IMR-90 (cell line): ENCODE measurements around the gene PISD. TPM values are rescaled to one million over a fixed set of nuclear protein-coding genes. Genes with fewer than 3 reads are reported as not detected.

Source experiments
- ATAC-seq: fragments of 200-7000 bp; cut with Tn5 transposase; 2 replicates; pipeline ENCODE4 v1.9.1; 2020; ENCODE audit warnings: low read depth, mild to moderate bottlenecking, moderate library complexity
- BruUV-seq: library from RNA; stranded (reverse); fragments of 400-500 nt; replicated peaks from 2 replicates; lab custom pipeline; 2021; lab: Mats Ljungman, UMichigan
- CTCF ChIA-PET: fragments of 300-600 bp; formaldehyde crosslinking; extraction: SDS; loops from one replicate; lab custom pipeline; 2021; ENCODE audit warnings: antibody characterized with exemption; lab: Yijun Ruan, JAX
- POLR2A ChIA-PET: fragments of 300-600 bp; sonication (Branson Sonifier 250); formaldehyde crosslinking; loops from one replicate; lab custom pipeline; 2022; ENCODE audit warnings: antibody characterized with exemption; ENCODE audit not compliant: unreplicated experiment; lab: Charles Lee
- DNase-seq: peaks from one replicate; pipeline ENCODE4 v3.0.0; 2013
- H2AFZ ChIP-seq: replicated peaks from 2 replicates; pipeline ENCODE3; 2013; ENCODE audit warnings: low read length, mild to moderate bottlenecking; ENCODE audit not compliant: poor library complexity
- H2AK5ac ChIP-seq: 2 replicates; pipeline ENCODE4 v1.6.1; 2013; ENCODE audit warnings: low read depth, low read length, inconsistent platforms
- H2AK9ac ChIP-seq: replicated peaks from 2 replicates; pipeline ENCODE3; 2013; ENCODE audit warnings: mild to moderate bottlenecking, low read depth, low read length, moderate library complexity; ENCODE audit not compliant: poor library complexity
- H2BK120ac ChIP-seq: 2 replicates; pipeline ENCODE4 v1.6.1; 2013; ENCODE audit warnings: low read depth, low read length, inconsistent platforms
- H2BK15ac ChIP-seq: 3 replicates; pipeline ENCODE4 v1.6.1; 2013; ENCODE audit warnings: low read depth, low read length, inconsistent platforms
- H2BK20ac ChIP-seq: 2 replicates; pipeline ENCODE4 v1.6.1; 2013; ENCODE audit warnings: low read depth, mild to moderate bottlenecking, inconsistent platforms, low read length, moderate library complexity
- H2BK5ac ChIP-seq: 2 replicates; pipeline ENCODE4 v1.6.1; 2013; ENCODE audit warnings: mild to moderate bottlenecking, low read depth, low read length, inconsistent platforms; ENCODE audit not compliant: poor library complexity, severe bottlenecking
- H3K14ac ChIP-seq: replicated peaks from 2 replicates; pipeline ENCODE4 v1.6.1; 2013; ENCODE audit warnings: low read depth, low read length, inconsistent platforms
- H3K18ac ChIP-seq: 2 replicates; pipeline ENCODE4 v1.6.1; 2013; ENCODE audit warnings: low read depth, low read length, control low read depth
- H3K23ac ChIP-seq: 2 replicates; pipeline ENCODE4 v1.6.1; 2013; ENCODE audit warnings: low read depth, low read length, inconsistent platforms
- H3K27ac ChIP-seq: 2 replicates; pipeline ENCODE4 v1.5.1; 2013; ENCODE audit warnings: mild to moderate bottlenecking, control low read depth, low read length; ENCODE audit not compliant: insufficient read depth
- H3K27me3 ChIP-seq: 2 replicates; pipeline ENCODE4 v1.6.1; 2013; ENCODE audit warnings: low read length; ENCODE audit not compliant: control insufficient read depth, insufficient read depth
- H3K36me3 ChIP-seq: 2 replicates; pipeline ENCODE4 v1.6.1; 2013; ENCODE audit warnings: low read length, mixed read lengths; ENCODE audit not compliant: control insufficient read depth, insufficient read depth
- H3K4ac ChIP-seq: 2 replicates; pipeline ENCODE4 v1.6.1; 2013; ENCODE audit warnings: low read depth, low read length, inconsistent platforms
- H3K4me1 ChIP-seq: 2 replicates; pipeline ENCODE4 v1.6.1; 2013; ENCODE audit warnings: low read length, mixed read lengths; ENCODE audit not compliant: control insufficient read depth, insufficient read depth
- H3K4me2 ChIP-seq: 2 replicates; pipeline ENCODE4 v1.6.1; 2013; ENCODE audit warnings: low read depth, mild to moderate bottlenecking, control low read depth, low read length, moderate library complexity
- H3K4me3 ChIP-seq: 2 replicates; pipeline ENCODE4 v1.5.1; 2013; ENCODE audit warnings: low read depth, mild to moderate bottlenecking, control low read depth, low read length, moderate library complexity; ENCODE audit not compliant: insufficient read depth
- H3K56ac ChIP-seq: 2 replicates; pipeline ENCODE4 v1.6.1; 2013; ENCODE audit warnings: low read length, inconsistent platforms; ENCODE audit not compliant: insufficient read depth; ENCODE audit errors: extremely low read depth
- H3K79me1 ChIP-seq, 2 experiments: 2 replicates each; pipeline ENCODE4 v1.6.1; 2013; ENCODE audit warnings: low read length in 2 of 2, inconsistent platforms in 1 of 2, low read depth in 1 of 2
- H3K9ac ChIP-seq: 2 replicates; pipeline ENCODE4 v1.6.1; 2013; ENCODE audit warnings: low read depth, low read length, control low read depth
- H3K9me1 ChIP-seq: 2 replicates; pipeline ENCODE4 v1.6.1; 2013; ENCODE audit warnings: low read length, inconsistent platforms; ENCODE audit not compliant: insufficient read depth
- H3K9me3 ChIP-seq: 2 replicates; pipeline ENCODE4 v1.6.1; 2013; ENCODE audit warnings: low read length; ENCODE audit not compliant: control insufficient read depth, insufficient read depth
- H4K20me1 ChIP-seq: 2 replicates; pipeline ENCODE4 v1.6.1; 2013; ENCODE audit warnings: low read length, inconsistent platforms; ENCODE audit not compliant: insufficient read depth
- H4K5ac ChIP-seq: 2 replicates; pipeline ENCODE4 v1.6.1; 2013; ENCODE audit warnings: mild to moderate bottlenecking, low read depth, low read length, control low read depth
- H4K8ac ChIP-seq, 2 experiments: 2 replicates each; pipeline ENCODE4 v1.6.1; 2013; ENCODE audit warnings: low read depth in 2 of 2, low read length in 2 of 2, control low read depth in 1 of 2, inconsistent platforms in 1 of 2
- H4K91ac ChIP-seq: 2 replicates; pipeline ENCODE4 v1.6.1; 2013; ENCODE audit warnings: low read depth, low read length, inconsistent platforms; ENCODE audit not compliant: insufficient read depth
- BHLHE40 ChIP-seq: fragments of 150-350 bp; IDR thresholded peaks from 2 replicates; pipeline ENCODE4 v1.6.1; 2016; ENCODE audit warnings: mild to moderate bottlenecking, low read depth, low read length
- CEBPB ChIP-seq: IDR thresholded peaks from 2 replicates; pipeline ENCODE4 v1.6.1; 2012; ENCODE audit warnings: low read depth, low read length, improper control_type of control experiment
- CHD1 ChIP-seq: IDR thresholded peaks from 2 replicates; pipeline ENCODE4 v1.6.1; 2012; ENCODE audit warnings: low read depth, low read length, improper control_type of control experiment
- CTCF ChIP-seq: conservative IDR thresholded peaks from 2 replicates; pipeline ENCODE4 v1.5.1; 2012; ENCODE audit warnings: mild to moderate bottlenecking, low read depth, low read length, improper control_type of control experiment
- ELK1 ChIP-seq: fragments of 150-350 bp; IDR thresholded peaks from 2 replicates; pipeline ENCODE4 v1.6.1; 2016; ENCODE audit warnings: low read depth, mild to moderate bottlenecking, low read length, moderate library complexity, borderline replicate concordance
- FOS ChIP-seq: fragments of 150-350 bp; IDR thresholded peaks from 2 replicates; pipeline ENCODE4 v1.6.1; 2016; ENCODE audit warnings: low read depth, low read length
- MAFK ChIP-seq: IDR thresholded peaks from 2 replicates; pipeline ENCODE4 v1.6.1; 2012; ENCODE audit warnings: low read depth, low read length, improper control_type of control experiment
- MAZ ChIP-seq: IDR thresholded peaks from 2 replicates; pipeline ENCODE4 v1.6.1; 2012; ENCODE audit warnings: low read depth, mild to moderate bottlenecking, low read length, improper control_type of control experiment, moderate library complexity, borderline replicate concordance
- MXI1 ChIP-seq: IDR thresholded peaks from 2 replicates; pipeline ENCODE4 v1.6.1; 2012; ENCODE audit warnings: low read depth, mild to moderate bottlenecking, low read length, moderate library complexity, borderline replicate concordance
- NFE2L2 ChIP-seq: fragments of 150-350 bp; IDR thresholded peaks from 2 replicates; pipeline ENCODE4 v1.6.1; 2016; ENCODE audit warnings: low read depth, mild to moderate bottlenecking, low read length
- POLR2A ChIP-seq: IDR thresholded peaks from 2 replicates; pipeline ENCODE4 v1.6.1; 2012; ENCODE audit warnings: mild to moderate bottlenecking, low read depth, low read length
- RAD21 ChIP-seq: IDR thresholded peaks from 2 replicates; pipeline ENCODE4 v1.6.1; 2012; ENCODE audit warnings: low read length, improper control_type of control experiment
- RCOR1 ChIP-seq: IDR thresholded peaks from 2 replicates; pipeline ENCODE4 v1.6.1; 2012; ENCODE audit warnings: mild to moderate bottlenecking, low read length, improper control_type of control experiment; ENCODE audit not compliant: insufficient replicate concordance
- RFX5 ChIP-seq: IDR thresholded peaks from 2 replicates; pipeline ENCODE4 v1.8.0; 2012; ENCODE audit warnings: low read depth, mild to moderate bottlenecking, low read length, moderate library complexity
- SMC3 ChIP-seq: fragments of 150-350 bp; IDR thresholded peaks from 2 replicates; pipeline ENCODE4 v1.6.1; 2016; ENCODE audit warnings: low read depth, mild to moderate bottlenecking, antibody characterized with exemption, low read length, moderate library complexity
- USF2 ChIP-seq: fragments of 150-350 bp; IDR thresholded peaks from 2 replicates; pipeline ENCODE4 v1.6.1; 2017; ENCODE audit warnings: mild to moderate bottlenecking, antibody characterized with exemption, low read length, low read depth
- WGBS, 2 experiments: methylation state at CpG; one replicate each; pipeline versions ENCODE4 v1.1.5 to v1.1.7; 2013; ENCODE audit warnings: missing lambda C conversion rate in 2 of 2; ENCODE audit not compliant: insufficient read length in 1 of 2; ENCODE audit errors: extremely low coverage in 2 of 2; 5-methylcytosine and 5-hydroxymethylcytosine counted together
- dilution Hi-C: fragments of 300-500 bp; cut with HindIII; formaldehyde crosslinking; loops from one replicate; pipeline ENCODE4 v1.14.3; 2018; ENCODE audit warnings: low sequenced_read_pairs; ENCODE audit not compliant: unreplicated experiment
- in situ Hi-C: fragments of 300-500 bp; cut with MboI; formaldehyde crosslinking; loops from 3 replicates; pipeline ENCODE4 v1.14.3; 2019; ENCODE audit warnings: low sequenced_read_pairs, inconsistent platforms, mixed read lengths
- intact Hi-C: fragments of 100-400 bp; cut with micrococcal nuclease; formaldehyde crosslinking; loops from 2 replicates; pipeline ENCODE4 v1.10.0; 2022
- polyA plus RNA-seq, 3 experiments: library from polyadenylated mRNA; depleted of rRNA; stranded (reverse); fragments of >200 nt; gene quantifications; 2 replicates each; pipeline ENCODE4 v1.2.3, GENCODE V29; 2012; ENCODE audit warnings: low replicate concordance in 1 of 3
- total RNA-seq: library from RNA; depleted of rRNA; stranded (reverse); fragments of >200 nt; gene quantifications from 2 replicates; pipeline ENCODE4 v1.2.3, GENCODE V29; 2012

PISD gene
- total and polyA plus RNA-seq, 2 of the 4 experiments (the other 2 are of a cell fraction) = 34.1 to 48.8 TPM

GRCh38 chr22:31575190-31575589, 86.8 kb downstream of the PISD start:
- no peak overlapping the region for H3K14ac ChIP-seq
- no TSS peak for BruUV-seq
- 0 out of 2 replicates have a peak, but pooled peaks cover 4% of the 10 kb centered on the region for H3K4me1 ChIP-seq
- H3K9me3 ChIP-seq = no peaks in the 10 kb centered on the region
- no peak overlapping the region for H2AK9ac ChIP-seq
- CTCF ChIA-PET = interaction anchor here (1.2 kb wide), 1 partner anchor 14 kb away, joined by 3 read pairs; no protein-coding TSS in a partner anchor
- no peak overlapping the region for H4K5ac ChIP-seq
- no peak overlapping the region for H3K9ac ChIP-seq
- H3K27ac ChIP-seq = no peak overlapping the region
- no peak for TF ChIP-seq NFE2L2
- no peak for TF ChIP-seq CHD1
- no peak for TF ChIP-seq MAFK
- TF ChIP-seq BHLHE40 = no peak
- no peak for TF ChIP-seq RAD21
- no peak for TF ChIP-seq RFX5
- no peak for TF ChIP-seq CTCF
- no peak for TF ChIP-seq POLR2A
- no peak for TF ChIP-seq MXI1
- no peak for TF ChIP-seq MAZ
- TF ChIP-seq CEBPB = no peak
- TF ChIP-seq SMC3 = no peak
- TF ChIP-seq RCOR1 = no peak
- TF ChIP-seq USF2 = no peak
- no peak for TF ChIP-seq ELK1
- TF ChIP-seq FOS = no peak
- no peaks in the 10 kb centered on the region for H3K27me3 ChIP-seq
- dilution Hi-C loops = no loop called here
- no peak overlapping the region for H3K4me2 ChIP-seq
- H4K20me1 ChIP-seq = no peaks in the 10 kb centered on the region
- no peak overlapping the region for H2AK5ac ChIP-seq
- H2BK5ac ChIP-seq = no peak overlapping the region
- no peak overlapping the region for H2AFZ ChIP-seq
- DNase-seq (no peak), ATAC-seq (no peak)
- H4K91ac ChIP-seq = no peak overlapping the region
- H3K36me3 ChIP-seq = no peaks in the 10 kb centered on the region; the same call in 1 of the 2 replicates
- POLR2A ChIA-PET = no interaction called here
- H2BK120ac ChIP-seq = no peak overlapping the region
- no peak overlapping the region for H3K56ac ChIP-seq
- H3K4ac ChIP-seq = no peak overlapping the region
- no peak overlapping the region for H3K18ac ChIP-seq
- H3K79me1 ChIP-seq = no peaks in the 10 kb centered on the region
- intact Hi-C loops = no loop called here
- no peak overlapping the region for H2BK15ac ChIP-seq
- in situ Hi-C loops = no loop called here
- no peak overlapping the region for H3K23ac ChIP-seq
- no peak overlapping the region for H3K4me3 ChIP-seq
- H3K9me1 ChIP-seq = no peaks in the 10 kb centered on the region; the same call in 1 of the 2 replicates
- WGBS, 2 experiments = no CpG with 5 or more reads among the region's 8 CpGs
- no peak overlapping the region for H2BK20ac ChIP-seq
- H4K8ac ChIP-seq = no peak overlapping the region
